ENCODE measurements around the gene TCF7L1.
"Not testable (repeated sequence)": the region's sequence is repeated elsewhere in the genome, so short reads cannot be mapped to it uniquely, and the experiment has no call there.

TCF7L1 gene

DNA sequence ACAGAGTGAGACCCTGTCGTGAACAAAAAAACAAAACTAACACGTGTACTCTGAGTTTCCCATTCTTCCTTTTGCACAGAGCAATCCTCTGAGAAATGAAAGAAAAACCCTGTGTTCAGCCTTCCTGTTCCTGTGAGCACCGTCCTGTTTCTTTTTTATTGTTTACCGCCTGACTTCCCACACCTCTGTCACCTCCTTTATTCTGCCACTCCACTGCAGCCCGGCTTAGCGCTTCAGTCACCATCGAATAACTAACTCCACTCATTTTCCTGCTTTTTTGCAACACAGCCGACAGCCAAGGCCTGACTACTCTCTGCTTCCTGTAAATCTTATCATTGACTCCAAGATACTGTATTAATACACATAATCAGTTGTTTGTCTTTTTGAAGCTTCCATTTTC lies 153.7 kb downstream of the TCF7L1 start:
- no peak for DNase-seq (ENCODE audit: low spot score)

DNA sequence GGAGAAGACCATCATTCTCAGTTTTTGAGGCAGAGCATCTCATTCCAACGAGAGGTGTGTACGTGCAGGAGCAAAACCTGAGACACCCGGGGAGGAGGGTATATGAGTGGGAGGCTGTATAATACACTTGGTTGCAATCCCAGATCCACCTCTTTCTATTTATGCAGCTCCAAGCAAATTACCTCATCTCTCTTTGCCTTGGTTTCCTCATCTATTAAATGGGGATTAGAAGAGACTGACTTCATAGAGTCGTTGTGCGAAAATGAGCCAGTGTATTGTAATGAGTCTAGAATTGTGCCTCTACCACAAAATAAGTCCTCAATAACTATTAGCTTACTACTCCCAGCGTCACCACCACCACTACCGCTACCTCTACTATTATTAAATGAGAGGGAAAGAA lies 154.5 kb downstream of the TCF7L1 start:
- no peak for DNase-seq (ENCODE audit: low spot score)

DNA sequence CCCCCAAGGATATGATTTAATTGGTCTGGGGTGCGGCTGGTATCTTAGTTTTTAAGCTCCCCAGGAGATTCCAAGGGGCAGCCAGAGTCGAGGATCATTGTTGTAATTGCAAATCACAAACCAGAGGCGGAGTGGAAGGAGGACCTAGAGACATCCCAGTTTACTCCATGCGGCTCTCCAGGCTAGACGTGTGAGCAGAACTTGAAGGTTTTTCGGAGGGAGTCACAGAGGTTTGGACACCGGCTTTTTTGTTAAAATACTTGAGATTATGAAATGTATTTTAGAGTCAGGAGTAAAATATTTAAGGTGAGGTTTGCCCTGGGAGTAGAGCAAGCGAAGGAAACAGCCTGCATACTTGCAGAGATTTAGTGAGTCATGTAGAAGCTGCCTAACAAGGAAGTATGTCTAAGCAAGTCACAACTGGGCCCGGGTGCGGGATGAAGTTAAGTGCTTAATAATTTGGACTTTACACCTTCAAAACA lies 155.1 kb downstream of the TCF7L1 start:
- no peak for DNase-seq (ENCODE audit: low spot score)

DNA sequence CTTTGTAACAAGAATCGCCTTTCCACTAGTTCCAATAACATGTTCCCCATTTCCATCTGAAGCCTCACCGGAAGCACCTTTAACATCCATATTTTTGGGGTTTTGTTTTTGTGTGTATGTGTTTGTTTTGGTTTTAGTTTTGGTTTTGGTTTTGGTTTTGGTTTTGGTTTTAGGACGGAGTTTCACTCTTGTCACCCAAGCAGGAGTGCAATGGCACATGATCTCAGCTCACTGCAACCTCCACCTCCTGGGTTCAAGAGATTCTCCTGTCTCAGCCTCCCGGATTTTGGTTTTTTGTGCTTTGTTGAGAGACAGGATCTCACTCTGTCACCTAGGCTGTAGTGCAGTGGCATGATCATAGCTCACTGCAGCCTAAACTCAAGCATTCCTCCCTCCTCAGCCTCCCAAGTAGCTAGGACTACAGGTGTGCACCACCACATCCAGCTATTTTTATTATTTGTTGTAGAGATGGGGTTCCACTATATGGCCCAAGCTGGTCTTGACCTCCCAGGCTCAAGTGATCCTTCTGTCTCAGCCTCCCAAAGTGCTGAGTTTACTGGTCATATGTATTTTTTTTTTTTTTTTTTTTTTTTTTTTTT lies 158.3 kb downstream of the TCF7L1 start:
- no peak for DNase-seq (ENCODE audit: low spot score)

DNA sequence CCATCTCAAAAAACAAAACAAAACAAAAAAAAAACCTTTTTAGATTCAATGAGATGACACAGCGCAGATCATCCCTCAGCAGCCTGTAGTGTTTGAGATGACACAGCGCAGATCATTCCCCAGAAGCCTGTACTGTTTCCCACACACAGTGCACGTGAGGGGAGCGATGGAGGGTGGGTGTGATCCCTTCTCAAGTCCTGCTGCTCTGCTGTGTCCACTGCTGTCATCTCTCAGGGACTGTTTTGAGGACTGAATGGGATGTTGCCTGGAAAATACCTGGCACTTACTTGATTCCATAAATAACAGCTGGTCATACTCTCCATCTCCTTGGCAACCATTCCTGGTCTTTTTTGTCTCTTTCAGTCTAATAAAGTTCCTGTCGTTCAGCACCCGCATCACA lies 168.9 kb downstream of the TCF7L1 start:
- no peak for DNase-seq (ENCODE audit: low spot score)

DNA sequence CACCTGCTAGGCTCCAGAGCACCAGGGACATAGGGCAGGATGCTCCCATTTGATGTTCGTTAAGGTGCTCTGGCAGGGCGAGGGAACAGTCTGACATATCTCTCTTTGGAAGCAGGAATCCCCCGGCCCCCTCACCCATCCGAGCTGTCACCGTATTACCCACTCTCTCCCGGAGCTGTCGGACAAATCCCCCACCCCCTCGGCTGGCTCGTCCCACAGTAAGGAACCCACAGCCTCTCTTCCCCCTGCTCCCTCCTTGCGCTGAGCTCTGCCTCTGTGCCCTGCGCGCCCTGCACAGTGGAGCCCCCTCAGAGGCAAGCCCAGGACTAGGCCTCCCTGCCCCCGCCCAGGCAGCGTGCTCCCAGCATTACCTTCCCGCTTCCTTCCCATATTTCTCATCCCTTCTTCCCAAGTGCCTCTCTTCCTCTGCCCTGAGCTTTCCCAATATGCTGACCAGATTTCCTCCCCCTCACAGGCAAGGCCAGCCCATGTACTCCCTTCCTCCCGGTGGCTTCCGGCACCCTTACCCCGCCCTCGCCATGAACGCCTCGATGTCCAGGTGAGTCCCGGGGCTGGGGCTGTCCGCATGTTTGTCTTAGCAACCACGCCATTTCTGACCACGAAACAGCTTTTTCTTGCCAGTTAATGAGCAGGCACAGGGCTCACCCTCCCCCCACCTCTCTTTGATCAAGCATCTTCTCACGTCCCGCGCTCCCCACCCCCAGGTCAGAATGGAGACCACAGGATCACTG lies 170.8 kb downstream of the TCF7L1 start:
- DNase-seq (ENCODE audit: low spot score) = no peak

DNA sequence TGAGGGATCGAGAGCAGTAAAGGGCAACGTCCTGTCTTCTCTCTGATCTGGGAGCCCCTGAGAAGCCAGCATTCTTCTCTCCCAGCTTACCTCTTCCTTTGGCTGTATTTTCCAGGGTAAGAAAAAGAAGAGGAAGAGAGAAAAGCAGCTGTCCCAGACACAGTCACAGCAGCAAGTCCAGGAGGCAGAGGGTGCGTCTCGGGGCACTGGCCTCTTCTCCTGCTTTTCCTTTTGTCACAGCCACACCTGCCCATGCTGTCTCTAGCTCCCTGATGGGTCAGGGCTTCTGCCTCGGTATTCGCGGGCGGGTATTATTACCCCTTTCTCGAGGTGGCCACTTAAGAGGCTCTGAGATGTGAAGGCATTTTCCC lies 174.3 kb downstream of the TCF7L1 start:
- no peak for DNase-seq (ENCODE audit: low spot score)

DNA sequence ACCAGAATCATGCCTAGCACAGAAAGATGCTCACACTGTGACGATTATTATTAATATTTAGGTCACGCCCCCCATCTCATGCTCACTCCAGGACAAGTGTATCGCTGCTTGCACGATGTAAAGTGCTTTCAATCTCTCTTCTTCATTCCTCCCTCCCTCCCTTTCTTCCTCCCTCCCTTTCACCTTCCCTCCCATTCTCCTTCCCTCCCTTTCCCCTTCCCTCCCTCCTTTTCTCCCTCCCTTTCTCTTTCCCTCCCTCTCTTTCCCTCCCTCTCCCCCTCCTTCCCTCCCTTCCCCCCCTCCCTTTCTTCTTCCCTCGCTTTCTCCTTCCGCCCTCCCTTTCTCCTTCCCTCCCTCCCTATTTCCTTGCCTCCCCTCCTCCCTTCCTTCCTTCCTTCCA lies 175.0 kb downstream of the TCF7L1 start:
- no peak for DNase-seq (ENCODE audit: low spot score)

DNA sequence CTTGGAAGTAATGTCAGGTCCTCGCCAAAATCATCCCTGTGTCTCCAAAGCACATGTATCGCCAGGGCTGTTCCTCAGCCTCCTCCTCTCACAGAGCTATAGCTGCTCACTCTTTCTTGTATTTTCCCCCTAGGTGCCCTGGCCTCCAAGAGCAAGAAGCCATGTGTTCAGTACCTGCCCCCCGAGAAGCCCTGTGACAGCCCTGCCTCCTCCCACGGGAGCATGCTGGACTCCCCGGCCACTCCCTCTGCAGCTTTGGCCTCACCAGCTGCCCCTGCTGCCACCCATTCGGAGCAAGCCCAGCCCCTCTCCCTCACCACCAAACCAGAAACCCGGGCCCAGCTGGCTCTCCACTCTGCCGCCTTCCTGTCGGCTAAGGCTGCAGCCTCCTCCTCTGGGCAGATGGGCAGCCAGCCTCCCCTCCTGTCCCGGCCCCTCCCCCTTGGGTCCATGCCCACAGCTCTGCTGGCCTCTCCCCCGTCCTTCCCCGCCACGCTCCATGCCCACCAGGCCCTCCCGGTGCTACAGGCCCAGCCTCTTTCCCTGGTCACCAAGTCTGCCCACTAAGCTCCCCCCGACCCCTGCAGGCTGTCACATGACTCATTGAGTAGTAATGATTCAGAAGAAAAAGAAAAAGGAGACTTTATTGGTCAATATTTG lies 175.8 kb downstream of the TCF7L1 start:
- DNase-seq (ENCODE audit: low spot score) = no peak

DNA sequence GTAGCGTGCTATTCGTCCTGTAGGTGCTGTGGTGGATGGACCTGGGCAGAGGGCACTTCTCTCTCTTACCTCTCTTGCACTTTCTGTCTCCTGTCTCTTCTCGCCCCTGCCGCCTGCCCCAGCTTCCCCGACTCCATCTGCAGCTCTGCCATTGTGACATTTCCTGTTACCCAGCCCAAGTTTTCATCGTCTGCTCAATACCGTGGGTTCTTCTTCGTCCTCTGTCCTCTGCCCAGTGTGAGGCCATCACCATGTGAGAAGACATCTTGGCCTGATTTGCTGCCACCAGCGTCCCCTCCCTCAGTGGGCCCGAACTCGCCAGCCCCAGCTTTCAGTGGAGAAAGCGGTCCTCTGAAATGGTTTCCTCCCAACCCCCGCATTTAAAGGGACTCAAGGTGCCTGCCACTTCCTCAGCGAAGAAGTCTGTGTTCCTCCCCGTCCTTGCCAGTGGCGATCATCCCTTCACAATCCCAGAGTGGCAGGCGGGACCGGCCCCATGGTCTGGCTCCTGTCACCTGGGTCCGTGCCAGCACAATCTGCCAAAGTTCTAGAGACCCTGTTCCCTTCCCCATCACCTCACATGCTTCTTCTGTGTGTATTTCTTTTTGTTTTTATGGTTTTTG lies 176.6 kb downstream of the TCF7L1 start:
- DNase-seq (ENCODE audit: low spot score) = no peak

DNA sequence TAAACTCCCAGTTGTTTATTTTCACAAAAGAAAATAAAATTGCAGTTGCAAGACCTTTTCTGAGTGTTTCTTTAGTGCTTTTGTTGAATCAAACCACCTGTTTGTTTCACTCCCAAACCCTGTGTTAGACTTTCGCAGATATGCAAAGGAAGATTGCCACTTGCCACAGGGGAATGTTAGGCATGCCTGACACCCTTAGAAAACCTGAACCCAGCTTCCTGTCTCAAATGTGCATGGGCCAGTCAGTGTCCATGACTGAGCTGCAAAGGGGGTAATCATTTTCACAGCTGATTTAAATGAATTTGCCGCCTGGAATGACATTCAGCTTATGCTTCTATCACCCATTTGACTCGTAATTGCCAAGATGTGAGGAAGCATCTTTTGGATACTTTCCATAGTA lies 177.1 kb downstream of the TCF7L1 start:
- no peak for DNase-seq (ENCODE audit: low spot score)

DNA sequence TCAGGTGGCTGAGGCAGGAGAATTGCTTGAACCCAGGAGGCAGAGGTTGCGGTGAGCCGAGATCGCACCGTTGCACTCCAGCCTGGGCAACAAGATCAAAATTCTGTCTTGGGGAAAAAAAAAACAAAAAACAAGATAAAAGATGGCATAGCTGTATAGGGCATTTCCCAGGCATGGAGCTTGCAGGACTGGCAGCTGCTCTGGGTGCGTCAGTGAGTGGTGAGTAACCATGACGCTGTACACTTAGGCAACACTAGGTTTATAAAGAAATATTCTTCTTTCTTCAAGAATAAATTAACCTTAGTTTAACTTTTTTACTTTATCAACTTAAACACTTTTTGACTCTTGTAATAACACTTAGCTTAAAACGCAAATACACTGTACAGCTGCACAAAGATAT lies 179.2 kb downstream of the TCF7L1 start:
- no peak for DNase-seq (ENCODE audit: low spot score)

DNA sequence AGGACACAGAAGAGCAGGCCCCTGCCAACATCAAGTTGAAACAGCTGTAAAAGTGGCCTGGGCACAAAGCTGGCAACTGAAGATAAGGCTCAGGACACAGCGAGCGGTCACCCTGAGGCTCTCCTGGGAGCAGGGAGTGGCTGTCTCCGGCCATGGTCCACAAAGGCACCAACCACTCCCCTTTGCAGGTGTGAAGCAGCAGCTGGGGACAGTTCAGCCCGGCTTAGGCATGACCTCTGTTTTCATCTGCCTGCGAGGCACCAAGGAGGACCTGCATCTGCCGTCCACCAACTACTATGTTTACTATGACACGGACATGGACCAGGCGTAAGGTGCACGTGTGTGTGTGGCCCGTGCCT lies 181.7 kb downstream of the TCF7L1 start:
- DNase-seq (ENCODE audit: low spot score) = no peak

DNA sequence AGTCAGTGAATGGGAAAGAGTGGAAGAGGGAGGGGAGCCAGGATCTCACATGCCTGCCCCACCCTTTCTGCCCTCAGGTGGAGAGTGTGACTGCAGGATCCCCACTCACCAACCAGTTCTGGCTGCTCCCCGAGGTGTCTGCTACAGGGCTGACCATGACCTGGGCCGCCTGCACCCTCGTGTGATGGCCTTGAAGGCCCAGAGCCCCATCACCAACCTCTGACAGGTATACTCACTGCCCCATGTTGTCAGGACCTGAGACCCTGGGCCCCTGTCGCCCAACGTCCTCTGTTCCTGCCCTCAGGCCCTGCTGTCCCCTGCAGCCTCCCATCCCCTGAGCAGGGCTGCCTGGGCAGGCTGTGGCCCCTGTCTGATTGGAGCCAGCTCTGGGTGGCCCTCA lies 182.7 kb downstream of the TCF7L1 start:
- not testable (repeated sequence) for DNase-seq (ENCODE audit: low spot score)

DNA sequence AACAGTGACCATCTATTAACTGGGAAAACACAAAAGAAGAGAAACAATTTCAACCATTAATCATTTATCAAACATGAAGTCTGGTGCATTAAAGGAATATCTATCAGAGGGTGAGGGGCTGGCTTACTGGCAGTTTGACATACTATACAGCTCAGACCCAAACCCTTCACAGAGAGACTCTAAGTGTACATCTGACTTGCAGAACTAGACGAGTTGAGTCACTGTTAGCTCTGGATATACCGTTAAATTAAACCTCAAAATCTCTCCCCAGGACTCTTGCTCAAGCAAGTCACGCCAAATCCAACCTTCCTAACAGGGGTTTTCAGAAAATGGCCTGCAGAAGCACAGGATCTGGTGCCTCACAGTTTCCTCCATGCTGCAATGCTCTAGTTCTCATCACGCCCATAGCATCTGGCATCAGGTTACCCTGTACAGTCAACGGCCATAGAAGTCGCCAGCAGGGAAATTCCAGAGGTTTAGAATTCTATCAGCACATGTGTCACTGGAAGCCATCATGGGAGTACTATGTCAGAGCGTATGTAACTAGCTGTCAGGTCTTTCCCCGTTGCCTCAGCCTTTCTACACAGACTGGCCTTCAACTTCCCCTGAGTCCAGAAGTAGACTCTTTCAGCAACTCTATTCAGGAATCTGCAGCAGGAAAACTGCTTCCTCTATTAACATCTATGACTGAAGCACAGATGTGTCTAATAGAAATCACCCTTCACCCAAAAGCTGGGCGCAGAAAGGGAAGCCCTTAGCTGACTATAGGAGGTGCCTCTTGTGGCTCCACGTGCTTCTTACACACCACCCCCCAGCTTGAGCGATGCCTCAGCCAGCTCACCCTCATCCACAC lies 185.3 kb downstream of the TCF7L1 start:
- DNase-seq (ENCODE audit: low spot score) = no peak

DNA sequence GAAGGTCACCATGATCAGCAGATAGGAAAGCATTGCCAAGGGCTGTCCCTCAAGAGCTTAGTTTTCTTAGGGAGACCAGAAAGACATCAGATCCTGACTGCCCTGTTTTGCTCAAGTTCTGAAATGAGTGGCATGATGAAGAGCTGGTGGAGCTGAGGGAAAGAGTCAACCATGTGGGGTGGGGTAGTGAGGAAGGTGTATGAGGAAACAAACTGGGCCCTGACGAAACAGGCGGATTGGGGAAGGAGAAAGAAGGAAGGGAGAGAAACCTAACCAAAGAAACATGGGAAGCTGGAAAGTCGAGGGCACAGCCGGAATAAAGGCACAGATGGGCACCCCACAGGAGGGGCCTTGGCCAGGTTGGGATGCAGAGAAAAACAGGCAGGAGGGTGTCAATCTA lies 186.6 kb downstream of the TCF7L1 start:
- no peak for DNase-seq (ENCODE audit: low spot score)

DNA sequence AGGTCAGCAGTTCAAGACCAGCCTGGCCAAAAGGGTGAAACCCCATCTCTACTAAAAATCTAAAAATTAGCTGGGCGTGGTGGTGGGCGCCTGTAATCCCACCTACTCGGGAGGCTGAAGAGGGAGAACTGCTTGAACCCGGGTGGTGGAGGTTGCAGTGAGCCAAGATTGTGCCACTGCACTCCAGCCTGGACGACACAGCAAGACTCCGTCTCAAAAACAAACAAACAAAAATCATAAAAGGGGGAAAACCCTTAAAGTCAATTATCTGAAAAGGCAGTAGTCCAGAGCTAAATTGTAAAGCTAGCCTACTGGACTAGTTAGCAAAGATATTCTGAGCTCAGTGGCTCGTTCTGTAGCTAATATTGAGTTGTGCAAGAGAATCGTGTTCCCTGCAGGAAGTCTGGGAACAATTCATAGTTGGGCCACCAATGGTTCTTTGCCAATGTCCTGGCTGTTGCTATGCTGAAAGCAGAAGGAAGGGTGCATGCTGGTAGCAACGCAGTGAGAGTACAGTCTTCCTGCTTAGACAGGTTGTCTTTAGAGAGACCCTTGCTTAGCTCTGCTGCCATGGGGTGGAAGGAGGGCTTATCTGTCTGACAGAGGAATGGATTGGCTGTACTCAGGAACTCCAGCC lies 190.3 kb downstream of the TCF7L1 start:
- DNase-seq (ENCODE audit: low spot score) = no peak

DNA sequence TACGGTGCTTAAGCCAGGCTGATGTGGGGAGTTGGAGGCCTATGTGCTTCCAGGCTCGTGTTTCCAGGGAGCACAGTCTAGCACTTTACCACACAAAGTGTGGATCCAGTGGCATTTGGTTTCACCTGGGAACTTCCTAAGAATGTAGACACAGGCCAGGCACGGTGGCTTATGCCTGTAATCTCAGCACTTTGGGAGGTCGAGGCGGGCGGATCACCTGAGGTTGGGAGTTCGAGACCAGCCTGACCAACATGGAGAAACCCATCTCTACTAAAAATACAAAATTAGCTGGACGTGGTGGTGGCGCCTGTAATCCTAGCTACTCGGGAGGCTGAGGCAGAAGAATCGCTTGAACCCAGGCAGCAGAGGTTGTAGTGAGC lies 190.8 kb downstream of the TCF7L1 start:
- not testable (repeated sequence) for DNase-seq (ENCODE audit: low spot score)

DNA sequence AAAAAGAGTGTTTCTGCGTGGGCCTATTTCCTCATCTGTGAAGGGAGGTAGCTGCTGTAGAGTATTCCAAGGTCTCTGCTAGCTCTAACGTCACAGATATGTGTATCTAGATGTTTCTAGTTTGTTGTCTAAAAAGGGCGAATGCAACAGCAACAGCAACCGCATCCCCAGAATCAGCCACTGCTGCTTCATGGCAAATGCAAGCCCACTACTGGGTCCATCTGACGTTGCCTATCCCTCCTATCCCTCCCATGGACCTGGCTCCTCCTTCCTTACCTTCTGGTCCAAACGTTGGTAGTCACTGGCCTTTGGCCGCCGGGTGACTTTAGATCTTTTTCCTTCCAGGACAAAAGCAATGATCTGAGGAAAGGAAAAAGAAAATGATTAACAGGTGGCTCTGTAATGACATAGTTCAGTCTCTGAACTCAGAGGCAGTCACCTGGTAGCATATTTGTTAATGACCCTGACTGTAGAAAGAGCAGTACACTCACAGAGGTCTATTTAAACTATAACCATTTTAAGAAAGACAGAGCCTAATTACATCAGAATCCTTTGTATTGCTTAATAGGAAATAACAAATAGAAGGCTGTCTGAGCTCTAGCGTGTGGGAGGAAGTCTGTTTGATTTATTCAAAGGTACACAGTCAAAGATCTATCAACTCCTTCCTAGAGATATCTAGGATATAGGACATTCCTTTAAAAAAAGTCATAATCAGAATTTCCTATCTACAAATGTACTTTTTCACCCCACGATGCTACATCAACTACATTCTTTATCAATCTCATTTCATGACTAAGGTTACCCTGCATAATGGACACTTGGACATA lies 191.7 kb downstream of the TCF7L1 start:
- DNase-seq (ENCODE audit: low spot score) = peak; percentile 37

DNA sequence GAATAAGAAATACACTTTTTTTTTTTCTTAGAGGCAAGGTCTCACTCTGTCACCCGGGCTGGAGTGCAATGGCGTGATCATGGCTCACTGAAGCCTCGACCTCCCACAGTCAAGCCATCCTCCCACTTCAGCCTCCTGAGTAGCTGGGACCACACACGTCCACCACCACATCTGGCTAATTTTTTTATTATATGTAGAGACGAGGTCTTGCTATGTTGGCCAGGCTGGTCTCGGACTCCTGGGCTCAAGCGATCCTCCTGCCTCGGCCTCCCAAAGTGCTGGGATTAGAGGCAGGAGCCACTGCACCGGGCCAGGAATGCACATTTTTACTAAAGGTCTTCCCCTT lies 192.2 kb downstream of the TCF7L1 start:
- no peak for DNase-seq (ENCODE audit: low spot score)
